HL-60/S4 treated with phorbol 12-myristate 13-acetate at 8.2 ng/mL for 4 days and 3 days (cell line): ENCODE measurements around the gene LRRK2.
"Not testable (repeated sequence)": the region's sequence is repeated elsewhere in the genome, so short reads cannot be mapped to it uniquely, and the experiment has no call there.

Experiments
- in situ Hi-C: fragments of 300-500 bp; cut with MboI; formaldehyde crosslinking; loops from 2 replicates; pipeline ENCODE4 v1.15.0; 2022; ENCODE audit warnings: low sequenced_read_pairs

LRRK2 gene

GRCh38 chr12:40244526-40245156, 19.8 kb downstream of the LRRK2 start:
- in situ Hi-C loops: not testable (repeated sequence)

- in situ Hi-C loops: no loop called here
Measured at GRCh38 chr12:40248034-40248433, 23.2 kb downstream of the LRRK2 start.

- in situ Hi-C loops: no loop called here
Measured at GRCh38 chr12:40248585-40249297, 23.9 kb downstream of the LRRK2 start.

- in situ Hi-C loops: not testable (repeated sequence)
Measured at GRCh38 chr12:40250652-40251051, 25.9 kb downstream of the LRRK2 start.

- in situ Hi-C loops: no loop called here
Measured at GRCh38 chr12:40253936-40254335, 29.1 kb downstream of the LRRK2 start.

GRCh38 chr12:40254455-40255085, 29.8 kb downstream of the LRRK2 start:
- in situ Hi-C loops: no loop called here

GRCh38 chr12:40258371-40258770, 33.6 kb downstream of the LRRK2 start:
- in situ Hi-C loops: no loop called here

- in situ Hi-C loops: no loop called here
Measured at GRCh38 chr12:40261937-40262336, 37.1 kb downstream of the LRRK2 start.

GRCh38 chr12:40262657-40263056, 37.9 kb downstream of the LRRK2 start:
- in situ Hi-C loops: no loop called here

GRCh38 chr12:40263616-40264409, 39.0 kb downstream of the LRRK2 start:
- in situ Hi-C loops: no loop called here

GRCh38 chr12:40271981-40272664, 47.3 kb downstream of the LRRK2 start:
- in situ Hi-C loops: no loop called here

GRCh38 chr12:40281791-40282364, 57.1 kb downstream of the LRRK2 start:
- in situ Hi-C loops: no loop called here

GRCh38 chr12:40286583-40286982, 61.8 kb downstream of the LRRK2 start:
- in situ Hi-C loops: no loop called here

GRCh38 chr12:40287369-40287975, 62.7 kb downstream of the LRRK2 start:
- in situ Hi-C loops: no loop called here

- in situ Hi-C loops: no loop called here
Measured at GRCh38 chr12:40292788-40293429, 68.1 kb downstream of the LRRK2 start.

GRCh38 chr12:40298341-40298740, 73.5 kb downstream of the LRRK2 start:
- in situ Hi-C loops: no loop called here

- in situ Hi-C loops: loop anchor here (25.0 kb wide), 1 partner anchor 138 kb away; no protein-coding TSS in a partner anchor
Measured at GRCh38 chr12:40300490-40300889, 75.7 kb downstream of the LRRK2 start.

GRCh38 chr12:40309001-40309400, 84.2 kb downstream of the LRRK2 start:
- in situ Hi-C loops: loop anchor here (25.0 kb wide), 1 partner anchor 147 kb away; no protein-coding TSS in a partner anchor

GRCh38 chr12:40310211-40310610, 85.4 kb downstream of the LRRK2 start:
- in situ Hi-C loops: loop anchor here (25.0 kb wide), 1 partner anchor 148 kb away; no protein-coding TSS in a partner anchor
